MG63 (cell line): ENCODE measurements around the gene MYO15B. TPM values are rescaled to one million over a fixed set of nuclear protein-coding genes. Genes with fewer than 3 reads are reported as not detected.
"Not testable (repeated sequence)": the region's sequence is repeated elsewhere in the genome, so short reads cannot be mapped to it uniquely, and the experiment has no call there.

Experiments used
- DNase-seq: peaks from one replicate; pipeline ENCODE4 v3.0.0-alpha.2; 2020
- H3K27me3 ChIP-seq: fragments of 250-450 bp; sonication (Bioruptor Pico); 2 replicates; pipeline ENCODE4 v1.5.1; 2020; ENCODE audit warnings: mild to moderate bottlenecking, moderate library complexity
- H3K36me3 ChIP-seq: fragments of 250-450 bp; sonication (Bioruptor Pico); 2 replicates; pipeline ENCODE4 v1.5.1; 2020; ENCODE audit warnings: mild to moderate bottlenecking, moderate library complexity
- H3K4me3 ChIP-seq: fragments of 250-450 bp; sonication (Bioruptor Pico); 2 replicates; pipeline ENCODE4 v1.5.1; 2020; ENCODE audit warnings: mild to moderate bottlenecking, moderate library complexity
- H3K9me3 ChIP-seq: fragments of 250-450 bp; sonication (Bioruptor Pico); 2 replicates; pipeline ENCODE4 v1.5.1; 2020; ENCODE audit warnings: mild to moderate bottlenecking, moderate library complexity
- total RNA-seq: library from RNA; depleted of rRNA; stranded (reverse); fragments of >200 nt; shearing (Covaris generic); gene quantifications from 2 replicates; pipeline ENCODE4 v1.2.3, GENCODE V29; 2014; ENCODE audit warnings: low replicate concordance

Gene MYO15B
- total RNA-seq, 1 experiment from 2014 or later = 4.7 TPM

- no peaks in the 10 kb centered on the region for H3K27me3 ChIP-seq
- no peaks in the 10 kb centered on the region for H3K36me3 ChIP-seq
- H3K9me3 ChIP-seq = no peaks in the 10 kb centered on the region
- no peak for DNase-seq
- no peak overlapping the region for H3K4me3 ChIP-seq
These were observed 16.8 kb upstream of the MYO15B start for GRCh38 chr17:75570772-75571171.

GRCh38 chr17:75571197-75571884, 16.3 kb upstream of the MYO15B start:
- Histone ChIP-seq H3K36me3 (no peaks in the 10 kb centered on the region), H3K4me3 (no peak overlapping the region), H3K27me3 (no peaks in the 10 kb centered on the region), H3K9me3 (no peaks in the 10 kb centered on the region)
- no peak for DNase-seq

GRCh38 chr17:75571885-75572215, 15.8 kb upstream of the MYO15B start:
- DNase-seq = no peak
- Histone ChIP-seq H3K4me3 (no peak overlapping the region), H3K27me3 (no peaks in the 10 kb centered on the region), H3K9me3 (no peaks in the 10 kb centered on the region), H3K36me3 (no peaks in the 10 kb centered on the region)

GRCh38 chr17:75572713-75573539, 14.7 kb upstream of the MYO15B start:
- Histone ChIP-seq H3K27me3 (no peaks in the 10 kb centered on the region), H3K36me3 (no peaks in the 10 kb centered on the region), H3K9me3 (no peaks in the 10 kb centered on the region), H3K4me3 (no peak overlapping the region)
- DNase-seq = no peak

GRCh38 chr17:75573540-75573957, 14.1 kb upstream of the MYO15B start:
- no peaks in the 10 kb centered on the region for H3K27me3 ChIP-seq
- H3K36me3 ChIP-seq = no peaks in the 10 kb centered on the region
- H3K4me3 ChIP-seq = no peak overlapping the region

GRCh38 chr17:75573994-75574393, 13.6 kb upstream of the MYO15B start:
- Histone ChIP-seq H3K4me3 (no peak overlapping the region), H3K27me3 (no peaks in the 10 kb centered on the region)

More at GRCh38 chr17:75573540-75573957, 14.1 kb upstream of the MYO15B start:
- DNase-seq = no peak
- H3K9me3 ChIP-seq = no peaks in the 10 kb centered on the region

GRCh38 chr17:75574404-75575036, 13.1 kb upstream of the MYO15B start:
- H3K9me3 ChIP-seq = no peaks in the 10 kb centered on the region
- no peaks in the 10 kb centered on the region for H3K36me3 ChIP-seq
- H3K4me3 ChIP-seq = no peak overlapping the region
- DNase-seq = no peak
- H3K27me3 ChIP-seq = no peaks in the 10 kb centered on the region

More at GRCh38 chr17:75573994-75574393, 13.6 kb upstream of the MYO15B start:
- H3K9me3 ChIP-seq = no peaks in the 10 kb centered on the region
- H3K36me3 ChIP-seq = no peaks in the 10 kb centered on the region
- DNase-seq = no peak

- Histone ChIP-seq H3K4me3 (no peak overlapping the region), H3K27me3 (no peaks in the 10 kb centered on the region), H3K9me3 (no peaks in the 10 kb centered on the region), H3K36me3 (no peaks in the 10 kb centered on the region)
- no peak for DNase-seq
These were observed 12.4 kb upstream of the MYO15B start for GRCh38 chr17:75575197-75575596.

GRCh38 chr17:75575728-75576127, 11.9 kb upstream of the MYO15B start:
- no peak overlapping the region for H3K4me3 ChIP-seq
- DNase-seq = no peak
- H3K9me3 ChIP-seq = no peaks in the 10 kb centered on the region
- H3K36me3 ChIP-seq = no peaks in the 10 kb centered on the region
- no peaks in the 10 kb centered on the region for H3K27me3 ChIP-seq

- Histone ChIP-seq H3K36me3 (no peaks in the 10 kb centered on the region), H3K27me3 (no peaks in the 10 kb centered on the region), H3K9me3 (no peaks in the 10 kb centered on the region; the same call in 1 of the 2 replicates), H3K4me3 (no peak overlapping the region)
- no peak for DNase-seq
These were observed 10.9 kb upstream of the MYO15B start for GRCh38 chr17:75576661-75577060.

- not testable (repeated sequence) for H3K4me3 ChIP-seq, DNase-seq, H3K27me3 ChIP-seq
These were observed 6.4 kb upstream of the MYO15B start for GRCh38 chr17:75581121-75581725.

GRCh38 chr17:75583197-75583596, 4.4 kb upstream of the MYO15B start:
- H3K4me3 ChIP-seq, H3K9me3 ChIP-seq, DNase-seq, H3K27me3 ChIP-seq, H3K36me3 ChIP-seq: not testable (repeated sequence)

More at GRCh38 chr17:75581121-75581725, 6.4 kb upstream of the MYO15B start:
- not testable (repeated sequence) for H3K36me3 ChIP-seq, H3K9me3 ChIP-seq

GRCh38 chr17:75584849-75585175, 2.8 kb upstream of the MYO15B start:
- H3K36me3 ChIP-seq = no peaks in the 10 kb centered on the region
- H3K9me3 ChIP-seq = no peaks in the 10 kb centered on the region; the same call in 1 of the 2 replicates

GRCh38 chr17:75588596-75589011, 1.0 kb downstream of the MYO15B start:
- Histone ChIP-seq H3K36me3 (no peaks in the 10 kb centered on the region), H3K4me3 (peak overlapping the region; percentile 6; the same call in 1 of the 2 replicates), H3K27me3 (no peaks in the 10 kb centered on the region), H3K9me3 (no peaks in the 10 kb centered on the region)
- no peak for DNase-seq

More at GRCh38 chr17:75584849-75585175, 2.8 kb upstream of the MYO15B start:
- no peak overlapping the region for H3K4me3 ChIP-seq
- no peaks in the 10 kb centered on the region for H3K27me3 ChIP-seq
- no peak for DNase-seq

- H3K4me3 ChIP-seq = peak overlapping the region; percentile 52
- H3K9me3 ChIP-seq = no peaks in the 10 kb centered on the region
- H3K27me3 ChIP-seq = no peaks in the 10 kb centered on the region
- DNase-seq = peak; percentile 93
- H3K36me3 ChIP-seq = no peaks in the 10 kb centered on the region
These were observed 1.7 kb downstream of the MYO15B start for GRCh38 chr17:75589012-75589918.

- DNase-seq = no peak
- Histone ChIP-seq H3K36me3 (no peaks in the 10 kb centered on the region), H3K9me3 (no peaks in the 10 kb centered on the region), H3K27me3 (no peaks in the 10 kb centered on the region), H3K4me3 (peak overlapping the region; percentile 52; the same call in 1 of the 2 replicates)
These were observed 2.3 kb downstream of the MYO15B start for GRCh38 chr17:75589919-75590303.
